GM19351 (cell line): ENCODE data around the gene DRC1.
"Not testable (repeated sequence)": the region's sequence is repeated elsewhere in the genome, so short reads cannot be mapped to it uniquely, and the experiment has no call there.

Experiments
- ATAC-seq: cut with Tn5 transposase; IDR thresholded peaks from one replicate; pipeline ENCODE4 v1.9.1; 2021; ENCODE audit warnings: mild to moderate bottlenecking, moderate library complexity; ENCODE audit not compliant: unreplicated experiment

The DRC1 gene

GRCh38 chr2:26401739-26402541 lies at the start of gene DRC1:
DRC1 (plus strand) TSS chr2:26401920; CDS start chr2:26401990, 70 bp downstream.
- no peak for ATAC-seq

- no peak for ATAC-seq
Measured at GRCh38 chr2:26352892-26353291, 48.8 kb upstream of the DRC1 start.

GRCh38 chr2:26354469-26354868 lies 47.3 kb upstream of the DRC1 start:
- ATAC-seq = not testable (repeated sequence)

- ATAC-seq = no peak
Measured at GRCh38 chr2:26355038-26355995, 46.4 kb upstream of the DRC1 start.

- ATAC-seq = no peak
Measured at GRCh38 chr2:26356111-26356510, 45.6 kb upstream of the DRC1 start.

- no peak for ATAC-seq
Measured at GRCh38 chr2:26356771-26357170, 44.9 kb upstream of the DRC1 start.

- ATAC-seq = no peak
Measured at GRCh38 chr2:26359886-26360473, 41.7 kb upstream of the DRC1 start.

GRCh38 chr2:26363323-26363722 lies 38.4 kb upstream of the DRC1 start:
- no peak for ATAC-seq

- no peak for ATAC-seq
Measured at GRCh38 chr2:26363958-26364357, 37.8 kb upstream of the DRC1 start.

GRCh38 chr2:26364669-26365068 lies 37.1 kb upstream of the DRC1 start:
- ATAC-seq = no peak

GRCh38 chr2:26366957-26367356 lies 34.8 kb upstream of the DRC1 start:
- no peak for ATAC-seq

GRCh38 chr2:26369664-26370063 lies 32.1 kb upstream of the DRC1 start:
- not testable (repeated sequence) for ATAC-seq

GRCh38 chr2:26370909-26371308 lies 30.8 kb upstream of the DRC1 start:
- ATAC-seq = not testable (repeated sequence)

GRCh38 chr2:26376799-26377198 lies 24.9 kb upstream of the DRC1 start:
- ATAC-seq = no peak

- no peak for ATAC-seq
Measured at GRCh38 chr2:26380281-26380680, 21.4 kb upstream of the DRC1 start.

- ATAC-seq = no peak
Measured at GRCh38 chr2:26382564-26382963, 19.2 kb upstream of the DRC1 start.

GRCh38 chr2:26384183-26384582 lies 17.5 kb upstream of the DRC1 start:
- ATAC-seq = no peak

- no peak for ATAC-seq
Measured at GRCh38 chr2:26384597-26384996, 17.1 kb upstream of the DRC1 start.

GRCh38 chr2:26387189-26387588 lies 14.5 kb upstream of the DRC1 start:
- no peak for ATAC-seq

- ATAC-seq = no peak
Measured at GRCh38 chr2:26394694-26395093, 7.0 kb upstream of the DRC1 start.

- ATAC-seq = no peak
Measured at GRCh38 chr2:26395394-26395793, 6.3 kb upstream of the DRC1 start.
